H9 (cell line): ENCODE data around the gene ENHO. TPM values are rescaled to one million over a fixed set of nuclear protein-coding genes. Genes with fewer than 3 reads are reported as not detected.

Experiments
- DNase-seq: peaks from one replicate; pipeline ENCODE4 v3.0.0-alpha.2; 2017
- H2AFZ ChIP-seq: one replicate; pipeline ENCODE4 v1.6.1; 2013; ENCODE audit warnings: mild to moderate bottlenecking, low read length, control low read depth, moderate library complexity
- H2AK5ac ChIP-seq: 2 replicates; pipeline ENCODE4 v1.6.1; 2013; ENCODE audit warnings: low read length, control low read depth, mixed read lengths; ENCODE audit not compliant: insufficient read length
- H2BK120ac ChIP-seq: one replicate; pipeline ENCODE4 v1.6.1; 2013; ENCODE audit warnings: low read depth, mild to moderate bottlenecking, low read length, control low read depth, inconsistent platforms; ENCODE audit not compliant: poor library complexity, severe bottlenecking
- H2BK12ac ChIP-seq: 2 replicates; pipeline ENCODE4 v1.6.1; 2013; ENCODE audit warnings: low read length, control low read depth, mixed read lengths, low read depth; ENCODE audit not compliant: insufficient read length
- H2BK15ac ChIP-seq: 2 replicates; pipeline ENCODE4 v1.6.1; 2013; ENCODE audit warnings: low read depth, low read length, control low read depth
- H2BK20ac ChIP-seq: one replicate; pipeline ENCODE4 v1.6.1; 2013; ENCODE audit warnings: low read depth, mild to moderate bottlenecking, low read length, control low read depth, inconsistent platforms; ENCODE audit not compliant: poor library complexity, severe bottlenecking
- H2BK5ac ChIP-seq: 2 replicates; pipeline ENCODE4 v1.6.1; 2013; ENCODE audit warnings: low read length, control low read depth, mixed read lengths; ENCODE audit not compliant: insufficient read length
- H3K14ac ChIP-seq: 2 replicates; pipeline ENCODE4 v1.6.1; 2013; ENCODE audit warnings: low read length, control low read depth; ENCODE audit not compliant: insufficient read depth
- H3K18ac ChIP-seq: 2 replicates; pipeline ENCODE4 v1.6.1; 2013; ENCODE audit warnings: low read depth, mild to moderate bottlenecking, mixed read lengths, low read length, control low read depth; ENCODE audit not compliant: insufficient read length
- H3K23ac ChIP-seq: 2 replicates; pipeline ENCODE4 v1.6.1; 2013; ENCODE audit warnings: low read length, control low read depth, mixed read lengths, low read depth; ENCODE audit not compliant: insufficient read length
- H3K23me2 ChIP-seq: 2 replicates; pipeline ENCODE4 v1.6.1; 2013; ENCODE audit warnings: low read depth, mild to moderate bottlenecking, mixed read lengths, low read length, control low read depth; ENCODE audit not compliant: insufficient read length, poor library complexity, severe bottlenecking
- H3K27ac ChIP-seq: 2 replicates; pipeline ENCODE4 v1.5.1; 2013; ENCODE audit warnings: low read length, control low read depth, mixed read lengths, low read depth; ENCODE audit not compliant: insufficient read length
- H3K27me3 ChIP-seq: 2 replicates; pipeline ENCODE4 v1.6.1; 2013; ENCODE audit warnings: low read length, control low read depth, inconsistent platforms; ENCODE audit not compliant: insufficient read depth
- H3K4ac ChIP-seq: 2 replicates; pipeline ENCODE4 v1.6.1; 2013; ENCODE audit warnings: low read depth, mild to moderate bottlenecking, control low read depth, inconsistent platforms, low read length, moderate library complexity
- H3K4me1 ChIP-seq: 2 replicates; pipeline ENCODE4 v1.6.1; 2013; ENCODE audit warnings: low read length, control low read depth, inconsistent platforms; ENCODE audit not compliant: insufficient read depth
- H3K4me2 ChIP-seq: 2 replicates; pipeline ENCODE4 v1.6.1; 2013; ENCODE audit warnings: low read length, control low read depth, mixed read lengths; ENCODE audit not compliant: insufficient read length, insufficient read depth
- H3K56ac ChIP-seq: 2 replicates; pipeline ENCODE4 v1.6.1; 2013; ENCODE audit warnings: low read depth, mild to moderate bottlenecking, mixed read lengths, low read length, control low read depth; ENCODE audit not compliant: insufficient read length
- H3K79me1 ChIP-seq: 2 replicates; pipeline ENCODE4 v1.6.1; 2013; ENCODE audit warnings: low read depth, mild to moderate bottlenecking, moderate library complexity, low read length, control low read depth, inconsistent platforms; ENCODE audit not compliant: insufficient read depth, poor library complexity, severe bottlenecking
- H3K79me2 ChIP-seq: 2 replicates; pipeline ENCODE4 v1.6.1; 2013; ENCODE audit warnings: low read length, control low read depth, inconsistent platforms; ENCODE audit not compliant: insufficient read depth
- H3K9ac ChIP-seq: 2 replicates; pipeline ENCODE4 v1.6.1; 2013; ENCODE audit warnings: low read length, control low read depth, mixed read lengths; ENCODE audit not compliant: insufficient read length; ENCODE audit errors: extremely low read depth
- H3K9me3 ChIP-seq: one replicate; pipeline ENCODE4 v1.6.1; 2013; ENCODE audit warnings: low read depth, low read length, inconsistent platforms; ENCODE audit not compliant: control insufficient read depth
- H3T11ph ChIP-seq: one replicate; pipeline ENCODE4 v1.6.1; 2013; ENCODE audit warnings: mild to moderate bottlenecking, low read length, control low read depth, inconsistent platforms
- H4K20me1 ChIP-seq: one replicate; pipeline ENCODE4 v1.6.1; 2013; ENCODE audit not compliant: control insufficient read depth, insufficient read length, insufficient read depth
- H4K5ac ChIP-seq: 2 replicates; pipeline ENCODE4 v1.6.1; 2013; ENCODE audit warnings: low read depth, mild to moderate bottlenecking, mixed read lengths, low read length, control low read depth; ENCODE audit not compliant: insufficient read length
- H4K8ac ChIP-seq: replicated peaks from 2 replicates; pipeline ENCODE4 v1.6.1; 2013; ENCODE audit warnings: low read length, control low read depth, mixed read lengths, low read depth; ENCODE audit not compliant: insufficient read length
- H4K91ac ChIP-seq: 2 replicates; pipeline ENCODE4 v1.6.1; 2013; ENCODE audit warnings: low read depth, mild to moderate bottlenecking, moderate library complexity, mixed read lengths, low read length, control low read depth; ENCODE audit not compliant: insufficient read length
- H3K27ac Mint-ChIP-seq, 3 experiments: 2 replicates in 2 of 3; 3 replicates in 1 of 3; pipeline ENCODE4 v1.8.0; 2020 to 2021; ENCODE audit warnings: mixed read lengths in 3 of 3, mild to moderate bottlenecking in 1 of 3, moderate library complexity in 1 of 3
- H3K27me3 Mint-ChIP-seq: 2 replicates; pipeline ENCODE4 v1.8.0; 2021; ENCODE audit warnings: low read depth, mild to moderate bottlenecking, moderate library complexity, mixed read lengths
- H3K36me3 Mint-ChIP-seq, 3 experiments: 2 replicates in 2 of 3; 3 replicates in 1 of 3; pipeline ENCODE4 v1.8.0; 2020 to 2021; ENCODE audit warnings: low read depth in 3 of 3, mixed read lengths in 3 of 3; ENCODE audit not compliant: insufficient read depth in 1 of 3
- H3K4me1 Mint-ChIP-seq, 2 experiments: 2 replicates each; pipeline ENCODE4 v1.8.0; 2020; ENCODE audit warnings: mixed read lengths in 2 of 2
- H3K4me3 Mint-ChIP-seq, 2 experiments: 2 replicates in 1 of 2; 3 replicates in 1 of 2; pipeline ENCODE4 v1.8.0; 2020 to 2021; ENCODE audit warnings: mild to moderate bottlenecking in 2 of 2, mixed read lengths in 2 of 2, moderate library complexity in 1 of 2
- H3K9me3 Mint-ChIP-seq, 2 experiments: 2 replicates in 1 of 2; 3 replicates in 1 of 2; pipeline ENCODE4 v1.8.0; 2020; ENCODE audit warnings: mild to moderate bottlenecking in 2 of 2, mixed read lengths in 2 of 2, moderate library complexity in 1 of 2
- CTCF ChIP-seq: fragments of 200-600 bp; sonication (generic); conservative IDR thresholded peaks from 3 replicates; pipeline ENCODE4 v1.8.0; 2021; ENCODE audit warnings: antibody characterized with exemption, mild to moderate bottlenecking
- WGBS: extraction: QIAGEN DNeasy Blood & Tissue Kit; methylation state at CpG from one replicate; pipeline ENCODE4 v1.1.7; 2013; ENCODE audit warnings: missing lambda C conversion rate, low lambda C conversion rate, mixed read lengths; ENCODE audit not compliant: insufficient read length; ENCODE audit errors: extremely low coverage; 5-methylcytosine and 5-hydroxymethylcytosine counted together
- total RNA-seq: library from RNA; stranded (reverse); gene quantifications from 2 replicates; pipeline ENCODE4 v1.2.1, GENCODE V29; 2021

ENHO gene
- total RNA-seq, 1 experiment from 2014 or later, result 14.5 TPM

- no peak overlapping the region for H3K27ac Mint-ChIP-seq
- no peak overlapping the region for H4K5ac ChIP-seq
- no peak overlapping the region for H3K14ac ChIP-seq
- no peak for TF ChIP-seq CTCF
- H3K9me3 Mint-ChIP-seq, result no peaks in the 10 kb centered on the region; a peak in 1 of 5 replicates
- H3K27ac ChIP-seq, result no peak overlapping the region
- H3K79me2 ChIP-seq, result no peaks in the 10 kb centered on the region
- H3K4me2 ChIP-seq, result no peak overlapping the region
- H4K20me1 ChIP-seq, result no peaks in the 10 kb centered on the region
- H4K91ac ChIP-seq, result no peak overlapping the region
- no peaks in the 10 kb centered on the region for H3K27me3 ChIP-seq
- no peak for DNase-seq
- H2BK5ac ChIP-seq, result no peak overlapping the region
- no peak overlapping the region for H3K4ac ChIP-seq
- H3K4me1 Mint-ChIP-seq, result peaks cover 36 to 46% of the 10 kb centered on the region in 2 experiments
- H3K56ac ChIP-seq, result no peak overlapping the region
- peaks cover 13% of the 10 kb centered on the region; the same call in 1 of the 2 replicates for H3K4me1 ChIP-seq
- H2BK120ac ChIP-seq, result no peak overlapping the region
- H3K23me2 ChIP-seq, result no peaks in the 10 kb centered on the region
- no CpG with 5 or more reads among the region's 6 CpGs for WGBS
- H3K9ac ChIP-seq, result no peak overlapping the region
- H2BK12ac ChIP-seq, result no peak overlapping the region
- no peak overlapping the region for H2BK15ac ChIP-seq
- H3K79me1 ChIP-seq, result no peaks in the 10 kb centered on the region
- no peaks in the 10 kb centered on the region for H3K9me3 ChIP-seq
- H2AFZ ChIP-seq, result no peak overlapping the region
- no peak overlapping the region for H3K23ac ChIP-seq
- no peak overlapping the region for H4K8ac ChIP-seq
- no peak overlapping the region for H2AK5ac ChIP-seq
- H3T11ph ChIP-seq, result no peak overlapping the region
- no peak overlapping the region for H3K4me3 Mint-ChIP-seq
- no peak overlapping the region for H3K18ac ChIP-seq
- no peaks in the 10 kb centered on the region for H3K36me3 Mint-ChIP-seq
- peaks cover 3% of the 10 kb centered on the region for H3K27me3 Mint-ChIP-seq
- H2BK20ac ChIP-seq, result no peak overlapping the region
Observed at GRCh38 chr9:34556949-34557348, 34.2 kb upstream of the ENHO start.
